NCI-H187 (cell line): ENCODE data around the gene SLX4IP.
A peak's percentile ranks its signal among the peaks of the same experiment; 100 is the strongest.
"Not testable (repeated sequence)": the region's sequence is repeated elsewhere in the genome, so short reads cannot be mapped to it uniquely, and the experiment has no call there.

Experiments used
- DNase-seq, 2 experiments: peaks; one replicate each; lab custom pipeline; 2025; lab: John Stamatoyannopoulos, UW

Gene SLX4IP

DNA sequence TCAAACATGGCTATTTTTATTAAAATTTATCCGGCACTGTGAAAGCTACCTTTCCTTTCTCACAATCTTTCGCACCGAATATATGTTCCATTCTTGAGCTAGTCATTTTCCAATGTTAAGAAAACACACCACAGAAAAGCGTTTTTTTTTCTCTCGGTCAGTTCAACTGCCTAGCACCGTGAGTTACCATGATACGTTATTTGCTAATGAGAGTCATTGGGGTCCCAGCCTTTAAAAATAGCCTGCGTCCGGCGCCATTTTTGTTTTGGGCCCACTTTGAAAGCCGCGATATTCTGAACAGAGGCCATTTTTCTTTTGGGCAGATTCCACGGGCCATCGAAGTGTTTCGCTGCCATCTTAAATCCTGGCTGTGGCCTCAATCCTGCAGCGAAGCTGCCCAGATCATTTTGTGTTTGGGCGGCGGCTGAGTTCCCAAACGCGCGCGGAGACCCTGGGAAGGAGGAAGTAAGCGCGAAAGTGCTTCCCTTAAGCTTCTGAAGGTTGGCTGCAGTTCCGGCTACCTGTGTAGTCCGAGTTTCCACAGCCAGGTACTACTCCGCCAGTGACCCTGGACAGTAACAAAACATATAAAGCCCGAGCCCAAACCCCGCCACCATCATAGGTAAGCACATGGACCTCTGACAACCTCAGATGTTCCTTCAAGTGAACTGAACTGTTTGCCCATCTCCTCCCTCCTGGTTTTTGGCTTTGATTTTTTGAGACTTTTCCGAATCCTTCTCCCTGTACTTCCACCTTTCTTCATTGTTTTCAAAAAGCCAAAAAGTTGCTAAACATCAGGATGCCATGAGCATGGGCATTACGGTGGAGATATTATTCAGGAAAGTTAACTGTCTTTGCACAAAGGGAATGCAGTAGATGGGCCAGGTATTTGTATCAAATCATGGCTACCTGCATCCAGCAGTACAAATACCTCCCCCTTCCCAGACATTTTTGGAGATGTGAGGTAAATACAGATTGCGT lies at the start of gene SLX4IP:
TSS of gene SLX4IP (plus strand) at position 474 of the 981 bp plus-strand sequence. CDS start 22,900 bp downstream, outside the sequence.
- peak; percentile 94 to 96 for DNase-seq

- no peak for DNase-seq
These were observed 49.1 kb upstream of the SLX4IP start for GRCh38 chr20:10385850-10386544.

DNA sequence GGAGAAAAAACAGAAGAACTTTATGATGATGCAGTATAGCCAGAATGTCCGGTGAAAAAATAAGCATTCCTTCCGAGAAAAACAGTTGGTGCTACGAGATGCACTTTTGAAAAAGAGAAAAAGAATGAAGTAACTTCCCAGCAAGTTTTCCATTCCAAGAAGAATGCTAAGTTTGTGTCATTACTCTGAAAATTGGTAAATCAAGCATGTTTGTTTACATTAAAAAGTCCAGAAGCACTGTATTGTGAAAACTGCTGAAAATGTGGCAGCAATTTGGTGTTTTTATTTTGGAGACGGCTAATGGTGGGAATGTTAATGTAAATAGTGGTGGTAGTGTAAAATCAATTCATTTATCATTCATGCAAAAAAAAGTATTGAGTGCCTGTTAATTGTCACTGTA lies 47.4 kb upstream of the SLX4IP start:
- no peak for DNase-seq

GRCh38 chr20:10388597-10388996 lies 46.5 kb upstream of the SLX4IP start:
- no peak for DNase-seq

- no peak for DNase-seq
These were observed 44.4 kb upstream of the SLX4IP start for GRCh38 chr20:10390709-10391108.

- not testable (repeated sequence) for DNase-seq
These were observed 40.4 kb upstream of the SLX4IP start for GRCh38 chr20:10394752-10395151.

DNA sequence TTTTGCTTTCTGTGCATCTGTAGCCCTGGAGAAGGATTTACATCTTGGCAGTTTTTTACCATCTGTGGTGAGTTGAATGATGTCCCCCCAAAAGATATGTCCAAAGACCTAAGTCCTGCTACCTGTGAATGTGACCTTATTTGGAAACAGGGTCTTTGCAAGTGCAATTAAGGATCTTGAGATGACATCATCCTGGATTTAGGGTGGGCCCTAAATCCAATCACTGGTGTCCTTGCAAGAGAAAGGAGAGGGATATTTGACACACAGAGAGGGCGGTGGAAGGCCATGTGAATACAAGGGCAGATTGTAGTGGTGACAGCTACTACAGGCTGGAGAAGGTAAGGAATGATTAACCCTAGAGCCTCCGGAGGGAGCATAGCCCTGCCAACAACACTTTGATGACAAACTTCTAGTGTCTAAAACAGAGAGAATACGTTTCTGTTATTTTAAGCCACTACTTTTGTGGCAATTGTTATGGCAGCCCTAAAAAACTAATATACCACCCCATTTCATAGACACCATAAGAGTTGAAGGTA lies 36.2 kb upstream of the SLX4IP start:
- DNase-seq: no peak

DNA sequence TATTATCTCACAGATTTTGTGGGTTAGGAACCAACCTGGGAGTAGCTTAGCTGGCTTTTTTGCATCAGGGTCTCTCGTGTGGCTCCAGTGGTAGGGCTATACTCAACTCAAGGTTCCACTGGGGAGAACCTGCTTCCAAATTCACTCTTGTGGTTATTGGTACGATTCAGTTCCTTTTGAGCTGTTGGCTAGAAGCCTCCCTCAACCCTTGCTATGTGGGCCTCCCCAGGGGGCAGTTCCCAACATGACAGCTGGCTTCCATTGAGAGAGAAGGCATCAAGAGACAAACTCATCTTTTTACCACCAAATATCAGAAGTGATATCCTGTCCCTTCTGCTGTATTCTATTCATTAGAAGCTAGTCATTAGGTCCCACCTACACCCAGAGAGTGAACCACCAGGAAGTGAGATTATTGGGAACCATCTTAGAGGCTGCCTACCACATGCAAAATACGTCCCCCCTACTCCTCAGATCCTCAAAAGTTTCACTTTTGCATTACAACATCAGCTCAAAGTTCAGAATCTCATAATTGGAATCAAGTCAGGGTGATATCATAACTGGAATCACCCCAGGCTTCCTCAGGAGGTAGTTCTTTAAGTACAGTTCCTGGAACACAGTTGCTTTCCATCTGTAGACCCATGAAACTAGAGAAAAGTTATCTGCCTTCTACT lies 32.0 kb upstream of the SLX4IP start:
- DNase-seq: no peak

DNA sequence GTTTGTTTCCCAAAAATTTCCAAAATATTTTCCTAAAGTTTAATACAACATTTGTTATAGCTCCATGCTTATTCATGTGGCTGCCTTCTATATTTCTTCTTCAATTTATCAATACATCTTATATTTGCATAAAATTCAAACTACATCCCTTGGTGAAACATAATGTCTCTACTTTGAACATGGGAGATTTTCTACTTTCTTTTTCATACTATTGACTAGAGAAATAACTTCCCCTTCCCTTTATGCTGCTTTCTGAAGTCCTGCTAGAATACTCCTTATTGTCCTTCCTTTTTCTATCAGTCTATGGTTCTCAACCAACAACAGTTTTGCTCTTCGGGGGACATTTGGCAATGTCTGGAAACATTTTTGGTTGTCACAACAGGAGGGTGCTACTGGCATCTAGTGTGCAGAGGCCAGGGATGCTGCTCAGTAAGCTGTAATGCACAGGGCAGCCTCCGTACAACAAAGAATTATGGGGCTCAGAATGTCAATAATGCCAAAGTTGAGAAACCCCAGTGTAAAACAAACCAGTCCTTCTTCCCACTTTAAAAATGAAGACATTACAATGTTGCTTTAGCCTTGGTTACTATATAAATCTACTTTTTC lies 31.0 kb upstream of the SLX4IP start:
- DNase-seq: no peak

DNA sequence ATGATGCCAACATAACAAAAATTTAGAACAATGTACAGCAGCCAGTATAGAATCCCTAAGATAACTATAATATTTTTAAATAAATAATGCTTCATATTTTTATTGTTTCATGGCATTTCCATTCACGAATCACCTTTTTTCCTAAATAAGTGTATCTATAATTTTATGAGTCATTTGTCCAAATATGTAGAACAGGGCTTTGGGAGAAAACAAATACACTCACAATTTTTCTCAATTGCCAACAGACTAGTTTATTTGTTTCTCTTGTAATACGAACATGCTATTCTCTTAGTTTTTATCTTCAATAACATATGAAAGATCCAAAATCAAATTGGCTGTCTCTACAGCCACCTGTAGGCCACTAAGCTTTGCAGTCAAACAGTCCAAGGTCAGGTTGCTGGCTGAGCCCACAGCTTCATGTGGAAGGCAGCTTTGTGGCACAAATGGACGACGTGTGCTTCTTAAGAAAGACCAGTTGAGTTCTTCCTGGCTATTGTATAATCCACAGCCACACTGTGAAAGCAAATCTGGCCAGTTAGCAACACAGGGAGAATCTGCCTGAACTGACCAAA lies 30.1 kb upstream of the SLX4IP start:
- no peak for DNase-seq

GRCh38 chr20:10408108-10408813 lies 26.8 kb upstream of the SLX4IP start:
- no peak for DNase-seq

DNA sequence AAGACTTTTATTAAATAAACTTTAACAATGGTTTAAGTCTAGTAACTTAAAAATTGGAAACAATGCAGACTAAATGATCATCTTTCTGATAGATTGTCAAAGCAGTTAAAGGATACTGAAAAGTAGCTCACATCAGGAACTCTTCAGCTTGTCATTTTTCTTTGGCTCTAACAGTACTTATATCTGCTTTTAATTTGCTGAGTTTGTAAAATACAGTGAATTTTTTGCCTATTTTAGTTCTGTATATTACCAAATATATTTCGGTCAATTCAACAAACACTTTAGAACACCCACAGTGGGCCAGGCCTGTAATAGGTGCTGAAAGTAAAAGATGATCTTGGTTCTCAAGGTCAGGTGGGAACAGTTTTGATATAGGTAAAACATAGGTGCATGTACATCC lies 23.4 kb upstream of the SLX4IP start:
- no peak for DNase-seq

- DNase-seq: no peak
These were observed 22.3 kb upstream of the SLX4IP start for GRCh38 chr20:10412591-10413408.

DNA sequence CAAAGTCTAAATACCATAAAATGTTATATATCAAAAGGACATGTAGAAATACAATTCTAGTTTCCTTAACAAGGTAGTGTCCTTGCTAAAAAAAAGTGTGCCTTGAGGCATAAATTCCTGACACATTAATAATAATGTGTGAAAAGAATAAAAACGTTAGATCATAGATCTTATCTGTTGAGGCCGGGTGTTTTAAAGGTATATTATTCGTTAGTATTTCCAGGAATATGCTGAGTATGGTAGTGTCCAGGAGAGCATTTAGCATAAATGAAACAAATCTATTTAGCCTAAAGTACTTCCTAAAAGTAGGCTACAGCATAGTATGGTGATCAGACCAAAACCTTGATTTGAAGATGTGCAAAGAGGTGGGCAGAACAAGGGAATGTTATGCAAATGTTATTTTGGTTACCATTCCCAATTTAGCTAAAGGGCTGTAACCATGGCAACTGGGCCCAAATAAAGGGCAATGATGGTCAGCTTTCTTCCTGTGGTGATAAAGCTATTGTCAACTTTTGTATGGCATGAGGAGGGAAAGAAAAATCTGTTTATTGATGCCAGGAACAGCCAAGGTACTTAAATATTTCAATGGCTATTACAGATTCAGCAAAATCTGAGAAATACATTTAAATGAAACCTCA lies 20.0 kb upstream of the SLX4IP start:
- DNase-seq: no peak

DNA sequence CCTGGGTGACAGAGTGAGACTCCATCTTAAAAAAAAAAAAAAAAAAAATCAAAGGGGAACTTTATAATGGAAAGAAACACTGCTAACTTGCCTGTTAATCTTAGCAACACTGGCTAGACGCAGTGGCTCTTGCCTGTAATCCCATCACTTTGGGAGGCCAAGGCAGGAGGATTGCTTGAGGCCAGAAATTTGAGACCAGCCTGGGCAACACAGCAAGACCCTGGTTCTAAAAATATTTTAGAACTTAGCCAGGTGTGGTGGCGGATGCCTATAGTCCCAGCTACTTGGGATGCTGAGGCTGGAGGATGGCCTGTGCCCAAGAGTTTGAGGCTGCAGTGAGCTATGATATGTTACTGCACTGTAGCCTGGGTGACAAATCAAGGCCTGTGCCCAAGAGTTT lies 17.9 kb upstream of the SLX4IP start:
- DNase-seq: not testable (repeated sequence)

GRCh38 chr20:10419550-10420133 lies 15.5 kb upstream of the SLX4IP start:
- DNase-seq: no peak

GRCh38 chr20:10423735-10424134 lies 11.4 kb upstream of the SLX4IP start:
- no peak for DNase-seq

DNA sequence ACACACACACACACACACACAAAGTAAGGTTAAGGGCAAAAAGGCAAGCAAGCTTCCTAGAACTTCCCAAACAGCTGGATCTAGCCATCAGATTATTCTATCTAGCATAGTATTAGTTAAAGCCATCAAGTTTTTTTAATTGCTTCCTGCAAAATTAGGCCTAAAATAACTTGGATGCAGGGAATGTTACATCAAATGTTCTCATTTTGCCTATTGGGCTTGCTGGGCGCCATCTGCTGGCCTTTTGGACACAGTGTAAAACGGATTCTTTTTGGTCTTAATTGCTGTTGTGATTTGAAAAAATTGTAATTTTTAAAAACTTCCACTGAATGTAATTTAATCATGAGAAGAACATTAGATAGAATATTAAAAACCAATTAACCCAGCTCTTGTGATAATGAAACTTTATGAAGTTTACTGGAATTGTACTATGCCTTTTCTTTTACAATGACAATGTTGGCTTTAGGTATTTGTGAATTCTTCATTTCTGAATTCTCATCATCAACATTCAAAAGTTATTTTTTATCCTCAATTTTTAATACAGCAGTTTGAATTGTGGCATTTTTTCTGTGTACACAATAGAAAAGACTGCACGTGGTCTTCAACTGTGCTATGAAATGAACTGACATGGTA lies 7.9 kb upstream of the SLX4IP start:
- peak; percentile 3 to 7 for DNase-seq

- DNase-seq: no peak
These were observed 7.1 kb upstream of the SLX4IP start for GRCh38 chr20:10428008-10428407.
